Esophagus muscularis mucosa (tissue), 4 donors: ENCODE data around the gene MTG2. TPM values are rescaled to one million over a fixed set of nuclear protein-coding genes. Genes with fewer than 3 reads are reported as not detected.

Experiments used
- DNase-seq: peaks from one replicate; pipeline ENCODE4 v3.0.0-alpha.2; 2017; ENCODE audit errors: extremely low spot score
- H3K27ac ChIP-seq, 4 donors: fragments of 200-600 bp; sonication (generic); replicated peaks in 1 of 4; 1 replicate in 3 of 4; 2 replicates in 1 of 4; pipeline ENCODE4 v1.5.1; 2016 to 2019; ENCODE audit warnings: mild to moderate bottlenecking in 1 of 4
- H3K27me3 ChIP-seq, 4 donors: fragments of 200-600 bp; sonication (generic); one replicate each; pipeline versions ENCODE4 v1.5.1 to v1.6.0; 2016 to 2019
- H3K36me3 ChIP-seq, 4 donors: fragments of 200-600 bp; sonication (generic); one replicate each; pipeline ENCODE4 v1.5.1; 2016 to 2019
- H3K4me1 ChIP-seq, 4 donors: fragments of 200-600 bp; sonication (generic); one replicate each; pipeline ENCODE4 v1.5.1; 2016 to 2019
- H3K4me3 ChIP-seq, 4 donors: fragments of 200-600 bp; sonication (generic); 1 replicate in 2 of 4; 2 replicates in 2 of 4; pipeline ENCODE4 v1.5.1; 2016 to 2019; ENCODE audit warnings: mild to moderate bottlenecking in 4 of 4, moderate library complexity in 1 of 4
- H3K9me3 ChIP-seq, 4 donors: fragments of 200-600 bp; sonication (generic); 1 replicate in 3 of 4; 2 replicates in 1 of 4; pipeline ENCODE4 v1.5.1; 2016 to 2019
- CTCF ChIP-seq, 3 experiments: fragments of 200-600 bp in 2 of 3; fragments of 450-650 bp in 1 of 3; sonication (generic) in 2 of 3; IDR thresholded peaks; one replicate each; pipeline ENCODE4 v1.5.1; 2017 to 2019; ENCODE audit warnings: antibody characterized with exemption in 3 of 3, mild to moderate bottlenecking in 2 of 3, moderate library complexity in 1 of 3
- EP300 ChIP-seq: sonication (generic); formaldehyde crosslinking; IDR thresholded peaks from one replicate; pipeline ENCODE4 v1.6.1; 2017; ENCODE audit warnings: antibody characterized with exemption
- POLR2A ChIP-seq: fragments of 450-650 bp; IDR thresholded peaks from one replicate; pipeline ENCODE4 v1.6.1; 2017; ENCODE audit warnings: antibody characterized with exemption, moderate library complexity, mild to moderate bottlenecking, low read depth
- POLR2AphosphoS5 ChIP-seq, 2 donors: sonication (generic); formaldehyde crosslinking; IDR thresholded peaks; one replicate each; pipeline ENCODE4 v1.6.1; 2017; ENCODE audit warnings: antibody characterized with exemption in 2 of 2
- WGBS: methylation state at CpG from one replicate; pipeline ENCODE4 v1.1.5; 2018; 5-methylcytosine and 5-hydroxymethylcytosine counted together
- intact Hi-C: fragments of 100-400 bp; cut with DNase I; formaldehyde crosslinking; loops from one replicate; pipeline ENCODE4 v1.15.1; 2023
- total RNA-seq, 4 donors: library from RNA; depleted of rRNA; stranded (reverse); fragments of >200 nt; gene quantifications; one replicate each; pipeline versions ENCODE4 v1.1.0 to v1.2.1, GENCODE V29; 2016

MTG2 gene
- total RNA-seq, 4 donors from 2014 or later: 21.6 to 26.5 (median 26.0) TPM

GRCh38 chr20:62224113-62224855, 41.5 kb downstream of the MTG2 start:
- 58% methylated on average over 20 of the region's 21 CpGs for WGBS
- DNase-seq: no peak
- Histone ChIP-seq H3K36me3 (no peaks in the 10 kb centered on the region), H3K4me1 (peaks cover 10 to 21% (median 16%) of the 10 kb centered on the region in 4 donors), H3K4me3 (no peak overlapping the region), H3K9me3 (no peaks in the 10 kb centered on the region), H3K27ac (no peak overlapping the region), H3K27me3 (peaks cover 0 to 98% (median 37%) of the 10 kb centered on the region in 4 donors)
- intact Hi-C loops: no loop called here
- TF ChIP-seq POLR2A (no peak), CTCF (IDR thresholded peaks at IDR 0.05) (no peak), EP300 (no peak), POLR2AphosphoS5 (IDR thresholded peaks at IDR 0.05) (no peak)

DNA sequence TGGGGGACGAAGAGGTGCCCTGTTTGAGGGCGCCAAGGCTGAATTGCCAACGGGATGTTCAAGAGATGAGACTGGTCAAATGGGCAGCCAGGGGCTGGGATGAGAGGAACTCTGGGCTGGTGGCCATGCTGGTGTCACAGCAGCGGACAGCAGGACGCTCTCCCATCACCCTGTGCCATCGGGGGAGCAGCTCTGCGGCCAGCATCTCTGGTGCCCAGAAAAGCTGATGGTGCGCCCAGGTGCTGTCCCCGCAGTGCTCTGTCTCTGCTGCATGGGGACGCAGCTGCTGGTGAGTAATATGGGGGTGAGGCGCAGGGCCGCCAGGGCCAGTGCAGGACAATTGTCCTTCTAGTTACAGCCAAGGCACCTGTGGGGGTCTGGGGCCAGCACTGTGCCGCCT, 42.2 kb downstream of the MTG2 start:
- Histone ChIP-seq H3K9me3 (no peaks in the 10 kb centered on the region), H3K4me3 (no peak overlapping the region), H3K4me1 (peaks cover 7 to 13% (median 10%) of the 10 kb centered on the region in 4 donors), H3K36me3 (no peaks in the 10 kb centered on the region), H3K27ac (no peak overlapping the region), H3K27me3 (peaks cover 0 to 91% (median 34%) of the 10 kb centered on the region in 4 donors)
- 91% methylated on average over 13 of the region's 13 CpGs for WGBS
- DNase-seq: no peak
- intact Hi-C loops: no loop called here
- no peak for TF ChIP-seq CTCF (IDR thresholded peaks at IDR 0.05)
- TF ChIP-seq POLR2A: no peak
- TF ChIP-seq POLR2AphosphoS5 (IDR thresholded peaks at IDR 0.05): no peak

DNA sequence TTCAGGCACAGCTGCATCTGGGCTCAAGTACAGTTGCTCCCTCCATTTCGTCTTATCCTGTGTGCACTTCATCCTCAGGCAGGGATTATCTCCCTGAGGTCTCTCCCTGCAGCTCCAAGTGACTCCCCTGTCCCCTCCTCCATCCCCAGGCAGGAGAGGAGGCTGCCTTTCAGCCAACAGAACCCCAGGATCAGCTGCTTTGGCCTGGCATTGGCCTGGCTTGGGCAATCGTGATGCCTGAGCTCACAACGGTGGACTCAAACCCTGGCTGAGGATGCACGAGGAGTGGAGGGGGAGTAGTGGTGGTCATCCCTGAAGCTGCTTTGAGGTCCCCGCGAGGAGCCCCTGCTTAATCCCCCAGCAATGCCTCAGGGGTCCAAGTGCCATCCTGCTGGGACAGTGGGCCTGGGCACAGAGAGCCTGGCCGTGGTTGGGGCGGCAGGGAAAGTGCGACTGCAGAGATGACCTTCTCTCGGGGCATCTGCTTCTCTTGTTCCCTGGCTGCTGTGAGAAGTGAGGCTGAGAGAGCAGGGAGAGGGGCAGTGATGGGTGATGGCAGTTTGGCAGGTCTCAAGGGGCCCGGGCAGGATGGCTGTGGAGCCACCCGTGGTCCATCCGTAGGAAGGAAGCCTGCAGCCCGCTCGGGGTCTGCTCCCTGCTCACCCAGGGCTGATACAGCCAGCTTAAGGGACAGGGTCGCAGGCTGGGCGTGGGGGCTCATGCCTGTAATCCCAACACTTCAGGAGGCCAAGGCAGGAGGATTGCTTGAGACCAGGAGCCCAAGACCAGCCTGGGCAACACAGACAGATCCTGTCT, 43.2 kb downstream of the MTG2 start:
- intact Hi-C loops: no loop called here
- Histone ChIP-seq H3K9me3 (no peaks in the 10 kb centered on the region), H3K4me1 (peaks cover 0 to 3% (median 1%) of the 10 kb centered on the region in 4 donors), H3K4me3 (no peak overlapping the region), H3K27ac (no peak overlapping the region), H3K27me3 (peaks cover 0 to 91% (median 29%) of the 10 kb centered on the region in 4 donors), H3K36me3 (no peaks in the 10 kb centered on the region)
- TF ChIP-seq POLR2AphosphoS5 (IDR thresholded peaks at IDR 0.05): no peak
- DNase-seq: no peak
- 78% methylated on average over 7 of the region's 17 CpGs for WGBS

- H3K27ac ChIP-seq: no peak overlapping the region
- WGBS: 71% methylated on average over 24 of the region's 24 CpGs
- no peaks in the 10 kb centered on the region for H3K4me1 ChIP-seq
- no peaks in the 10 kb centered on the region for H3K9me3 ChIP-seq
- H3K27me3 ChIP-seq: peaks cover 0 to 91% (median 21%) of the 10 kb centered on the region in 4 donors
- intact Hi-C loops: no loop called here
- no peak for DNase-seq
- TF ChIP-seq CTCF (IDR thresholded peaks at IDR 0.05) (no peak), POLR2AphosphoS5 (IDR thresholded peaks at IDR 0.05) (no peak), EP300 (no peak), POLR2A (no peak)
- no peaks in the 10 kb centered on the region for H3K36me3 ChIP-seq
- H3K4me3 ChIP-seq: no peak overlapping the region
Observed at GRCh38 chr20:62226707-62227590, 44.1 kb downstream of the MTG2 start.

DNA sequence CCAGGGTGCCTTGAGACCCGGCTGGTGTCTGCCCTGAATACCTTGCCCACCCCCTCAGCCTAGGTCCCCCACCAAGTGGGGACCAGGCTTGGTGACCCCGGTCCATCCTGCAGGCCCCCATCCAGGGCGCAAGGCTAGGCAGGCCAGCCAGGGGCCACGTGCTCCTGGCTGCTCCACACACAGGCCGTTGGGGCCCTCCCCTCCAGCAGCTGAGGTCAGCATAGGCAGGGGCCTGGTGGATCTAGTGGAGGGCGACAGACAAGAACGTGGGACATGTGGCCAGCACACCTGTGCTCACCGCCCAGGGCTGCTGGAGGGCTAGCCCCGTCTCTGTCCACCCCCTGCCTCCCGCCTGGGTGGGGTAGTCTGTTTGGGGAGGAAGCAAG, 44.8 kb downstream of the MTG2 start:
- no peaks in the 10 kb centered on the region for H3K36me3 ChIP-seq
- peaks cover 0 to 91% (median 15%) of the 10 kb centered on the region in 4 donors for H3K27me3 ChIP-seq
- intact Hi-C loops: no loop called here
- TF ChIP-seq CTCF (IDR thresholded peaks at IDR 0.05): no peak
- no peak for TF ChIP-seq POLR2AphosphoS5 (IDR thresholded peaks at IDR 0.05)
- TF ChIP-seq EP300: no peak
- no peak for TF ChIP-seq POLR2A
- H3K9me3 ChIP-seq: no peaks in the 10 kb centered on the region
- no peaks in the 10 kb centered on the region for H3K4me1 ChIP-seq
- no peak overlapping the region for H3K4me3 ChIP-seq
- WGBS: 70% methylated on average over 4 of the region's 10 CpGs
- no peak for DNase-seq
- no peak overlapping the region for H3K27ac ChIP-seq
